Activated CD4-positive, alpha-beta memory T cell treated with anti-CD3 and anti-CD28 coated beads, Interleukin-2, amount 10 ng/mL, durations not matched to agents 7 days and 5 days (primary cell): Measurements from ENCODE around the gene NR2C2. TPM values are rescaled to one million over a fixed set of nuclear protein-coding genes. Genes with fewer than 3 reads are reported as not detected.
A peak's percentile ranks its signal among the peaks of the same experiment; 100 is the strongest.

ENCODE experiments used
- CTCF ChIA-PET: fragments of 350-600 bp; sonication (Branson Sonifier 250); formaldehyde crosslinking; loops from one replicate; lab custom pipeline; 2021; ENCODE audit warnings: antibody characterized with exemption, inconsistent platforms; lab: Charles Lee
- POLR2A ChIA-PET: fragments of 350-600 bp; sonication (Branson Sonifier 250); formaldehyde crosslinking; loops from one replicate; lab custom pipeline; 2021; ENCODE audit warnings: antibody characterized with exemption; lab: Charles Lee
- DNase-seq: peaks from one replicate; pipeline ENCODE4 v3.0.0-alpha.2; 2020
- H3K27ac Mint-ChIP-seq: one replicate; pipeline ENCODE4 v1.8.0; 2021; ENCODE audit warnings: mild to moderate bottlenecking, mixed read lengths
- H3K27me3 Mint-ChIP-seq: one replicate; pipeline ENCODE4 v1.8.0; 2021; ENCODE audit warnings: mixed read lengths
- H3K36me3 Mint-ChIP-seq: one replicate; pipeline ENCODE4 v1.8.0; 2021; ENCODE audit warnings: low read depth, mixed read lengths
- H3K4me1 Mint-ChIP-seq: one replicate; pipeline ENCODE4 v1.8.0; 2021; ENCODE audit warnings: mixed read lengths
- H3K4me3 Mint-ChIP-seq: one replicate; pipeline ENCODE4 v1.8.0; 2021; ENCODE audit warnings: mild to moderate bottlenecking, mixed read lengths
- H3K9me3 Mint-ChIP-seq: one replicate; pipeline ENCODE4 v1.8.0; 2021; ENCODE audit warnings: mixed read lengths
- total RNA-seq, 2 experiments: library from RNA; stranded (reverse); gene quantifications; one replicate each; pipeline ENCODE4 v1.2.3, GENCODE V29; 2021

Gene NR2C2
- total RNA-seq, 2 experiments from 2014 or later, result 63.9 to 65.8 TPM

DNA sequence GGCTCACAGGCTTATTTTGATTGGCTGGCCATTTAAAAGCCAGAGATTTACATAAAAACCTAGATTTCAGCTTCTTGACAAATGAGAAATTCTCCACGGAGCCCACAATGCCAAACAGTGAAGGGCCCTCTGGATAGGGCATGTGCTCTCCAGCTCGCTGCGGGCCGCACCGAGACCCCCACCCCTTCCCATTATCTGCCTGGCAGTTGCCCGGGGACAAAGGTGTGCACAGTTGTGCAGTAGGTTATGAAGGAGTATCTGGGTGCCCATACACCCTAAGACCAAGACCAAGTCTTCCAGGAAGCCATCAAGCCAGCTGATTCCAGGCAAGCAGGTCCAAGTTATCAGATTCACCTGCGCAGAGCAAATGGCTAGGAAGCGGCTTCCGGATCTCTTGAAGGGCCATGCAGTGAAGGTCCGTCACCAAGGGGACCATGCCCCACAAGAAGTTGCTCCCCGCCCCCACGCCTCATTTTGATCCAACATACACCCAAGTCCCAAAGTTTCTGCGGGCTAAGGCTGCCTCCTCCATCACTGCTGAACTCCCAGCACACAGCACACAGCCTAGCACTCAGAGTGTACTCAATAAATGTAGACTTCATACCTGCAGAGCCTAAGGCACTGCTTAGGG, 116.4 kb downstream of the NR2C2 start:
- Mint-ChIP-seq H3K4me1 (peaks cover 35% of the 10 kb centered on the region), H3K27me3 (no peaks in the 10 kb centered on the region), H3K27ac (peak overlapping the region; percentile 78), H3K9me3 (no peaks in the 10 kb centered on the region), H3K4me3 (peak overlapping the region; percentile 96), H3K36me3 (peaks cover 23% of the 10 kb centered on the region)
- POLR2A ChIA-PET, result interaction anchor here (1.0 to 3.2 kb wide), 8 partner anchors 8 to 143 kb away, joined by 3 to 53 read pairs (median 8); partner anchors contain the start of genes CAPN7, NR2C2 and RBSN
- CTCF ChIA-PET, result interaction anchor here (2.2 to 2.6 kb wide), 2 partner anchors 12 to 35 kb away, joined by 9 to 28 read pairs; partner anchors contain the start of gene RBSN
- no peak for DNase-seq

DNA sequence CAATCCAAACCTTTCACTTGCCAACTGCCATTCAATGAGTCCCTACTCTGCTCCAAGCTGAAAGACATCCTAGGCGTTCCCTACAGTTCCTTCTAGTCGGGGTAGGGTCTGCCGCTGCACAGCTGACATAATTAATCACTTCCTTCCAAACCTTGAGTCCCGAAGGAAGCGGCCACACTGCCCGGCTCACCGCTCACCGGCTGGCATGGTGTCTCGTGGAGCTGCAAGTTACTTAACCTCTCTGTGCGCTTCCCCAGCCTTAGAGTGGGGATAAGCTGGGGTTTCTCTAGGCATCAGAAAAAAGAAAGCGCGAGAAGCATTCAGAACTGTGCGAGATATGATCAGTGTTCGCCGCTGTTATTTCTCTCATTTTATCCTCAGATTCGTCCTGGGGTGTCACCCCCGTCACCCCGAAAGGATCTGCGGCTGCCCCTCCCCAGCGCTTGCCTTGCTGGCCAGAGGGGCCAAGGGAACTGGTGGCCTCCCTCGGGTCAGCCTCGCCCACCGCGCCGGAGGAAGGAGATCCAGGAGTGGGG, 117.0 kb downstream of the NR2C2 start:
- Mint-ChIP-seq H3K4me3 (peak overlapping the region; percentile 96), H3K36me3 (peaks cover 18% of the 10 kb centered on the region), H3K27ac (peak overlapping the region; percentile 78), H3K27me3 (no peaks in the 10 kb centered on the region), H3K4me1 (peaks cover 35% of the 10 kb centered on the region), H3K9me3 (no peaks in the 10 kb centered on the region)
- DNase-seq, result peak; percentile 29
- ChIA-PET POLR2A (interaction anchor here (1.0 to 3.2 kb wide), 13 partner anchors 9 to 919 kb away, joined by 3 to 53 read pairs (median 7); partner anchors contain the start of genes CAPN7, CCDC174, NR2C2 and RBSN), CTCF (interaction anchor here (0.8 to 2.6 kb wide), 7 partner anchors 9 to 413 kb away, joined by 3 to 28 read pairs (median 5); partner anchors contain the start of gene RBSN)

DNA sequence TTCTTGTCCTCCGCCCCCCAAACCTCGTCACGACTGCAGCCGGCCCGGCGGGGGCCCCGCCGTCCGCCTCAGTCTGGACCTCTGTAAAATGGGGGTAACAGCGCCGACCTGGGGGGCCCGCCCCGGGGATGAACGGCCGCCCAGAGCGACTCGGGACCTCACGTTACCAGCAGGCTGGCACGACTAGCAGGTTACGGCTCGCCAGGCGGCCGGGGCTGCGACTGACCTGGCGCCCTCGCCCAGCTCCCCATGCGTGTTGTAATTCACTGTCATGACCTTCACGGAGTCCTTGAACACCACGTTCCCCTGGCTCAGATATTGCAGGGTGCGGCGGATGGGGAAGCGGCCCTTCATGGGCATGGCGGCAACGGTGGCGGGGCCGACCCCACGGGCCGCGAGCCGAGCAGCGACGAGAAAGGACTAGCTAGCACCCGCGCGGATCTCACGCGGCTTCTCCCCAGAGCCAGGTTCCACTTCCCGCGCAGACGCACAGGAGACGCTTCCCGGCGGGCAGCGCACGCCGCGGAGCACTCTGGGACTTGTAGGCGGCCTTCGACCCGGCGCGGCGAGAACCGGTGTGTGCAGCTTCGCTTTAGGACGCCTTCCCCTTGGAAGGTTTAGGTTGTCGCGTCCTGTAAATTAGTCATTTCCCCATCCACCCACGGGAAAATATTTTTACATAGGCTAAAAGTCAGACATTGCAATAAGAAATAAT, 117.6 kb downstream of the NR2C2 start, which contains the start of gene MRPS25:
Gene MRPS25, minus strand, starts transcription at position 481 of the 715 bp plus-strand sequence. Its CDS starts 121 bp downstream, at position 360.
- CTCF ChIA-PET, result interaction anchor here (0.7 to 2.6 kb wide), 11 partner anchors 9 to 414 kb away, joined by 3 to 28 read pairs (median 3); partner anchors contain the start of gene RBSN
- no peaks in the 10 kb centered on the region for H3K27me3 Mint-ChIP-seq
- H3K36me3 Mint-ChIP-seq, result peaks cover 11% of the 10 kb centered on the region

DNA sequence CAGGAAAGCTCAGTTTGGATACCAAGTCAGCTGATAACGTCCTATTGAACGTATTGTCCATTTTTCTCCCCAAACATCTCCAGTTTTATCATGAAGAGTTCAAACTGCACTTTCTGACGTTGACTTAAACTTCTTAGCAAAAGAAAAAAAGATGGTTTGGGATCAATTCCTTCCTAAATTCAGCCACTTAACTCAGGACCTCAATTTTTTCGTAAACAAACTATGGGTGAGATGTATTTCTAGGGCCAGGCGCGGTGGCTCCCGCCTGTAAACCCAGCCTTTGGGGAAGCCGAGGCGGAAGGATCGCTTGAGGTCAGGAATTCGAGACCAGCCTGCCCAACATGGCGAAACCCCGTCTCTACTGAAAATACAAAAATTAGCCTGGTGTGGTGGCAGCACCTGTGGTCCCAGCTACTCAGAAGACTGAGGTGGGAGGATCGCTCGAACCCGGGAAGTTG, 118.2 kb downstream of the NR2C2 start:
- Mint-ChIP-seq H3K4me1 (peaks cover 29% of the 10 kb centered on the region), H3K36me3 (peaks cover 15% of the 10 kb centered on the region), H3K9me3 (no peaks in the 10 kb centered on the region), H3K27ac (peak overlapping the region; percentile 89), H3K27me3 (no peaks in the 10 kb centered on the region), H3K4me3 (peak overlapping the region; percentile 96)
- CTCF ChIA-PET, result interaction anchor here (0.7 to 2.6 kb wide), 11 partner anchors 8 to 415 kb away, joined by 3 to 28 read pairs (median 3); partner anchors contain the start of gene RBSN
- POLR2A ChIA-PET, result interaction anchor here (0.8 to 3.2 kb wide), 17 partner anchors 9 to 921 kb away, joined by 3 to 53 read pairs (median 5); partner anchors contain the start of genes CAPN7, CCDC174, NR2C2 and RBSN
- DNase-seq, result no peak

More for the DNA sequence above, 117.6 kb downstream of the NR2C2 start, which contains the start of gene MRPS25:
- peaks cover 29% of the 10 kb centered on the region for H3K4me1 Mint-ChIP-seq
- POLR2A ChIA-PET, result interaction anchor here (0.8 to 3.2 kb wide), 17 partner anchors 9 to 920 kb away, joined by 3 to 53 read pairs (median 5); partner anchors contain the start of genes CAPN7, CCDC174, NR2C2 and RBSN
- no peaks in the 10 kb centered on the region for H3K9me3 Mint-ChIP-seq
- peak within 1 kb of the TSS; percentile 96 for H3K4me3 Mint-ChIP-seq
- DNase-seq, result peak; percentile 92
- peak within 1 kb of the TSS; percentile 89 for H3K27ac Mint-ChIP-seq

DNA sequence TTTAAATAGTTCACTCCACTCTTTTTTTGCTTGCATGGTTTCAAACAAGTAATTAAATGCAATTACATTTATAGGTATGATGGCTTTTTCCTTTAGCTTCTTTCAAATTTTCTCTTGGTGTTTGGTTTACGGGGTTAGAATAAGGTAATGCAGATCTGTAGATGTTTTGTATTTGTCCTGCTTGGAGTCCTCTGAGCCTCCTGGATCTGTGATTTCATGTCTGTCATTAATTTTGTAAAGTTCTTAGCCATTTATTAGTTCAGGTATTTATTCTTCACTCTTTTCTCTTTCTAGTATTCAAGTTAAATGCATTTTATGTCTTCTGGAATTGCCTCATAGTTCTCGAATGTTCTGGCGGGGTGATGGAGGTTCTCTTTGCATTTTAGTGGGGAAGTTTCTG, 119.1 kb downstream of the NR2C2 start:
- H3K27ac Mint-ChIP-seq, result no peak overlapping the region
- CTCF ChIA-PET, result interaction anchor here (1.4 kb wide), 1 partner anchor 30 kb away, joined by 3 read pairs; no protein-coding TSS in a partner anchor
- POLR2A ChIA-PET, result no interaction called here
- peak overlapping the region; percentile 18 for H3K4me3 Mint-ChIP-seq
- no peaks in the 10 kb centered on the region for H3K27me3 Mint-ChIP-seq
- peaks cover 29% of the 10 kb centered on the region for H3K4me1 Mint-ChIP-seq
- peaks cover 14% of the 10 kb centered on the region for H3K36me3 Mint-ChIP-seq
- no peak for DNase-seq
- H3K9me3 Mint-ChIP-seq, result no peaks in the 10 kb centered on the region

DNA sequence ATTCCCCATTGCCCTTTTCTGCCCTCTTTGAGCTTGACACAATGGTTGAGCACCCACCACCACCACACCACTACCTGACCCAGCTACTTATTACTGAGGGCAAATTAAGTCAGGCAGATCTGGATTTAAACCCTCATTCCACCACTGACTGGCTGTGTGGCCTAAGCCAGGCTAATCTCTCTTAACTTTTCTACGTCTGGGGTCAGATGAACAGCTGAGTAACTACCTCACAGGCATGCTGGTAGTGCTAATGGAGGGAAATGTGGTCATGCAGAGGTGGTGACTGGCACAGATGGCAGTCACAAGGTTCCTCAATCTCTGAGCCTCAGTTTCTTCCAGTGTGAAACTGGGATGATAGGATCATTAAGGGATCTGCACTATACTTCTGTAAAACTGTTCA, 122.1 kb downstream of the NR2C2 start:
- Mint-ChIP-seq H3K36me3 (peaks cover 24% of the 10 kb centered on the region), H3K27me3 (no peaks in the 10 kb centered on the region), H3K9me3 (no peaks in the 10 kb centered on the region), H3K4me3 (no peak overlapping the region), H3K4me1 (peaks cover 15% of the 10 kb centered on the region), H3K27ac (no peak overlapping the region)
- ChIA-PET POLR2A (interaction anchor here (1.2 to 2.0 kb wide), 3 partner anchors 29 to 123 kb away, joined by 3 to 10 read pairs (median 4); partner anchors contain the start of genes NR2C2 and RBSN), CTCF (interaction anchor here (1.3 kb wide), 1 partner anchor 18 kb away, joined by 3 read pairs; no protein-coding TSS in a partner anchor)
- no peak for DNase-seq

DNA sequence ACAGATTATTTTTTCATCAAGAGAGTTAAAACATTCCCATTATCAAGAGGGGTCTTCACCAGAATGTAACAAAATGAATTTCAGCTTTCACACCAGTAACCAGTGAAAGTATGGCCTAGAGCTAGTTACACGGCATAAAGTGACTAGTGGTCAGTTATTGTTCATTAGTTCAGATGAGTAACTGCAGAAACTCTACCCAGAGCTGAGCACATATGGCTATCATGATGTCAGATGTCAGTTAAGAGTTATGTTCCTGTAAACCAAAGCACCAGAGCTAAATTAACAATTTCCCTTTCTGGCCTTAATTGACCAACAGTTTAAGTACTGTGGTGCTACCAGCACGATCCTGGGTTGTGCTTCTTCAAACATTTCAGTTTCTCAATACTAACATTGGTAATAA, 124.3 kb downstream of the NR2C2 start:
- no peak for DNase-seq
- Mint-ChIP-seq H3K9me3 (no peaks in the 10 kb centered on the region), H3K27ac (no peak overlapping the region), H3K36me3 (peaks cover 41% of the 10 kb centered on the region), H3K4me1 (peaks cover 3% of the 10 kb centered on the region), H3K4me3 (no peak overlapping the region), H3K27me3 (no peaks in the 10 kb centered on the region)
- ChIA-PET CTCF (interaction anchor here (2.1 kb wide), 1 partner anchor 20 kb away, joined by 4 read pairs; no protein-coding TSS in a partner anchor), POLR2A (interaction anchor here (0.6 kb wide), 1 partner anchor 629 kb away, joined by 3 read pairs; no protein-coding TSS in a partner anchor)

DNA sequence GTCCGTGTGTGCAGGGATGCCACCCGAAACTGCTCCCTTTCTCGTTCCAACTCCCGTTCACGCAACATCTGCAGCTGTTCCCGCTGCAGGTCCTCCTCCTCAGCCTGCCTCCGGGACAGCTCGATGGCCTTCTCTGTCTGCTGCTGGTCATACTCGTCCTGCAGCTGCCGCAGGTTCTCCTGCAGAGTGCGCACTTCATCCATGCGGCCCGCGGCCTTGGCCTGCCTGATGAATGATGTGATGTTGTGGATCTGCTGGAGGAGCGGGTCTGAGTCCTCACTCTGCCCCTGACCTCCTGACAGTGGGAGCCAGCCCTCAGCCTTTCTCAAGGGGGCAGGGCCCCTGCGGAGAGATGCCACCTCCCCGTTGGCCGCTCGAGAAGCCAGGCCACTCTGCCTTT, 127.1 kb downstream of the NR2C2 start:
- H3K36me3 Mint-ChIP-seq, result peaks cover 58% of the 10 kb centered on the region
- no peak overlapping the region for H3K27ac Mint-ChIP-seq
- DNase-seq, result no peak
- H3K27me3 Mint-ChIP-seq, result no peaks in the 10 kb centered on the region
- no peak overlapping the region for H3K4me3 Mint-ChIP-seq
- CTCF ChIA-PET, result no interaction called here
- POLR2A ChIA-PET, result interaction anchor here (1.1 kb wide), 1 partner anchor 9 kb away, joined by 5 read pairs; the partner anchor contains the start of gene MRPS25
- no peaks in the 10 kb centered on the region for H3K9me3 Mint-ChIP-seq
- peaks cover 2% of the 10 kb centered on the region for H3K4me1 Mint-ChIP-seq

DNA sequence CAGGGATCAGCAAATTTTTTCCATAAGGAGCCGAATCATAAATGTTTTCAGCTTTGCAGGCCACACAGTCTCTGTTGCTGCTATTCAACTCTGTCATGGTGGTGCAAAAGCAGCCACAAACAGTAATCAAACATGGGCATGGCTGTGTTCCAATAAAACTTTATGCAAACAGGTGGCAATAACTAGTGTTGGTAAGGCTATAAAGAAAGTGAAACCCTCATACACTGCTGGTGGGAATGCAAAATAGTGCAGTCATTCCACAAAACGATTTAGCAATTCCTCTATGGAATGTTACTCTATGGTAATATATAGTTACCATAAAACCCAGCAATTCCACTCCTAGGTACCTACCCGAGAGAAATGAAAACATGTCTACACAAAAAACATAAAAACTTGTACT, 131.7 kb downstream of the NR2C2 start:
- no peak for DNase-seq
- H3K27ac Mint-ChIP-seq, result no peak overlapping the region
- H3K4me1 Mint-ChIP-seq, result peaks cover 6% of the 10 kb centered on the region
- ChIA-PET POLR2A (no interaction called here), CTCF (no interaction called here)
- H3K9me3 Mint-ChIP-seq, result no peaks in the 10 kb centered on the region
- H3K4me3 Mint-ChIP-seq, result no peak overlapping the region
- no peaks in the 10 kb centered on the region for H3K27me3 Mint-ChIP-seq
- peaks cover 77% of the 10 kb centered on the region for H3K36me3 Mint-ChIP-seq

DNA sequence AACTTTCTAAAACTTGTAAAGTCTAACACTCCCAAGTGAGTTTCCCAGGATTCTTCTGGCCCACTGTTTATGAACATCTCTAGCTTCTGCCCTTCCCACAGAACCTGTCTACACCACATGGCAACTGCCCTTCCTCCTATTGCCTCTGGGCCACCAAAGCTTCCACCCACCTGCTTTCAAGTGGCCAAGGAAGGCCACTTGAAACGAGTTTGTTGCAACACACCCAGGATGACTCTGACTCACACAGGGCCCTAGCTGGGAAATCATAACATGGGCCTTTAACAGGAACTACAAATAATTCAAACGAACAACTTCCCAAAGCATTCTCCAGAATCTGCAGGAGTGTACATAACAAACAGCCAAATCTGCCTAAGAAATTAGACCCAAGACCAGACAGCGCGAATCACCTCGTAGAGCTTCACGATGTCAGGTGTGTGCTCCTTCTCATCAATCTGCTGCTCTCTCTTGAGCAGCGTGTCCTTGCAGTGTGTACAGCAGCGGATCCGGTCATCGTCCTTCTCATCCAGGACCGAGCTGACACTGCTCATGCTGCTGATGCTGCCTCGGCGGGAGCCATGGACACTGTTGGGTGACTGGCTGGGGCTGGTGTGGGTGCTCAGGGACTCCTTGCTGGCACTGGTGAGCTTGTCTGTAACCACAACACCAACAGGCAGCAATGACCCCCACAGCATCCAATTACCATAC, 134.7 kb downstream of the NR2C2 start:
- Mint-ChIP-seq H3K36me3 (peaks cover 73% of the 10 kb centered on the region), H3K9me3 (no peaks in the 10 kb centered on the region), H3K27me3 (no peaks in the 10 kb centered on the region), H3K4me1 (peaks cover 6% of the 10 kb centered on the region), H3K4me3 (no peak overlapping the region), H3K27ac (peak overlapping the region; percentile 22)
- ChIA-PET CTCF (interaction anchor here (0.8 kb wide), 1 partner anchor 31 kb away, joined by 3 read pairs; no protein-coding TSS in a partner anchor), POLR2A (interaction anchor here (1.4 to 1.5 kb wide), 2 partner anchors 16 to 17 kb away, joined by 3 to 7 read pairs; partner anchors contain the start of genes MRPS25 and RBSN)
- DNase-seq, result no peak

DNA sequence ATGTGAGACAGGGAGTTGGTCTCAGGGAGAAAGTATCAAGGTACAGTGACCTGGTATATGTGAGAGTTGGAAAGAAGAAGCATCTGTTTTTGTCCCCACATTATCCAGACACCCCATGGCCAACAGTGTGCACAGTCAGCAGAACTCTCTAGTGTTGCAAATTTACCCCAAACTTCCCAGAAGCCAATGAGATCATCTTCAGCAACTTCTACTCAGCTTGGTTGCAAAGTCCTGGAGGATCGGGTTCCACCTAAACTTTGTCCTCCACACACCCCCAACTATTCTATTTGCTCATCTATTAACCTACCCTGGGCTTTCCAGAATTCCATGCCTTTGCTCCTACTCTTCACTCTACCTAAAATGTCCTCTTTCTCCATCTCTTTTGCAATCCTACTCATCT, 135.9 kb downstream of the NR2C2 start:
- Mint-ChIP-seq H3K4me3 (no peak overlapping the region), H3K4me1 (peaks cover 6% of the 10 kb centered on the region), H3K36me3 (peaks cover 67% of the 10 kb centered on the region), H3K27ac (no peak overlapping the region), H3K27me3 (no peaks in the 10 kb centered on the region), H3K9me3 (no peaks in the 10 kb centered on the region)
- ChIA-PET CTCF (no interaction called here), POLR2A (interaction anchor here (1.4 kb wide), 1 partner anchor 15 kb away, joined by 3 read pairs; the partner anchor contains the start of gene RBSN)
- DNase-seq, result no peak
